HL-60 (cell line): ENCODE measurements around the gene RPS19BP1.

Source experiments
- CTCF ChIP-seq: IDR thresholded peaks from one replicate; pipeline ENCODE4 v1.5.1; 2011; ENCODE audit warnings: low read length, control low read depth, inconsistent platforms; ENCODE audit not compliant: insufficient read depth
- GABPA ChIP-seq: IDR thresholded peaks from 2 replicates; pipeline ENCODE4 v1.6.1; 2012; ENCODE audit warnings: low read depth
- POLR2AphosphoS5 ChIP-seq: IDR thresholded peaks from 2 replicates; pipeline ENCODE4 v1.6.1; 2012; ENCODE audit warnings: low read depth
- REST ChIP-seq: IDR thresholded peaks from 2 replicates; pipeline ENCODE4 v1.6.1; 2012; ENCODE audit warnings: low read depth; ENCODE audit not compliant: insufficient replicate concordance
- SPI1 ChIP-seq: IDR thresholded peaks from 2 replicates; pipeline ENCODE4 v1.6.1; 2012; ENCODE audit warnings: low read depth, mild to moderate bottlenecking, borderline replicate concordance

GRCh38 chr22:39554151-39554550 is 21.6 kb upstream of the RPS19BP1 start:
- TF ChIP-seq CTCF (no peak), POLR2AphosphoS5 (no peak), REST (no peak), GABPA (no peak), SPI1 (no peak)
